ENCODE results near the gene TSEN54.

- TF ChIP-seq CTCF (IDR thresholded peaks at IDR 0.05) (no peak), POLR2A (IDR thresholded peaks at IDR 0.05) (no peak)
Observed at GRCh38 chr17:75516619-75517296, 430 bp downstream of the TSEN54 start.

All from thyroid gland (tissue), 4 donors.